HEK293 (cell line): ENCODE data around the gene CRB3.

Experiments
- CTCF ChIA-PET: fragments of 350-600 bp; formaldehyde crosslinking; extraction: SDS; loops from one replicate; lab custom pipeline; 2021; ENCODE audit warnings: antibody characterized with exemption; lab: Yijun Ruan, JAX
- POLR2A ChIA-PET: fragments of 300-600 bp; formaldehyde crosslinking; extraction: SDS; loops from one replicate; lab custom pipeline; 2020; ENCODE audit warnings: antibody characterized with exemption, inconsistent platforms; lab: Yijun Ruan, JAX
- H3K27ac ChIP-seq: fragments of 200-500 bp; sonication (Bioruptor generic); 2 replicates; pipeline ENCODE4 v1.5.1; 2014; ENCODE audit warnings: low read depth, low read length, control low read depth, inconsistent platforms; ENCODE audit errors: extremely low read depth
- H3K36me3 ChIP-seq, 2 experiments: fragments of 200-500 bp in 1 of 2; sonication (Bioruptor generic) in 1 of 2; 1 replicate in 1 of 2; 2 replicates in 1 of 2; pipeline ENCODE4 v1.5.1; 2014 to 2017; ENCODE audit warnings: inconsistent platforms in 2 of 2, low read length in 2 of 2; ENCODE audit not compliant: control insufficient read depth in 2 of 2, insufficient read depth in 1 of 2
- H3K4me1 ChIP-seq: fragments of 200-500 bp; sonication (Bioruptor generic); 2 replicates; pipeline ENCODE4 v1.5.1; 2014; ENCODE audit warnings: mild to moderate bottlenecking, low read length, inconsistent platforms; ENCODE audit not compliant: control insufficient read depth, insufficient read depth
- H3K4me3 ChIP-seq: 2 replicates; pipeline ENCODE4 v1.5.1; 2011; ENCODE audit warnings: low read depth, mild to moderate bottlenecking, control low read depth, low read length, moderate library complexity
- H3K9me3 ChIP-seq: fragments of 200-500 bp; sonication (Bioruptor generic); 2 replicates; pipeline ENCODE4 v1.5.1; 2014; ENCODE audit warnings: low read depth, low read length, inconsistent platforms; ENCODE audit not compliant: control insufficient read depth, insufficient read depth
- ELK4 ChIP-seq: IDR thresholded peaks from 2 replicates; pipeline ENCODE4 v1.6.1; 2011; ENCODE audit warnings: mild to moderate bottlenecking, low read depth, low read length, borderline replicate concordance
- GLIS2 ChIP-seq: fragments of 450-650 bp; formaldehyde crosslinking; IDR thresholded peaks from 2 replicates; pipeline ENCODE4 v1.5.1; 2016; ENCODE audit warnings: missing biosample characterization, missing genetic modification characterization
- KLF16 ChIP-seq: fragments of 450-650 bp; formaldehyde crosslinking; IDR thresholded peaks from 2 replicates; pipeline ENCODE4 v1.5.1; 2017; ENCODE audit warnings: missing biosample characterization, missing genetic modification characterization
- OVOL3 ChIP-seq: fragments of 450-650 bp; formaldehyde crosslinking; IDR thresholded peaks from 2 replicates; pipeline ENCODE4 v1.5.1; 2016; ENCODE audit warnings: missing biosample characterization, missing genetic modification characterization
- PATZ1 ChIP-seq: fragments of 450-650 bp; formaldehyde crosslinking; IDR thresholded peaks from 2 replicates; pipeline ENCODE4 v1.5.1; 2016; ENCODE audit warnings: missing biosample characterization, missing genetic modification characterization
- SCRT1 ChIP-seq: fragments of 450-650 bp; formaldehyde crosslinking; IDR thresholded peaks from 2 replicates; pipeline ENCODE4 v1.5.1; 2016; ENCODE audit warnings: missing biosample characterization, missing genetic modification characterization, borderline replicate concordance
- ZBTB44 ChIP-seq: fragments of 450-650 bp; IDR thresholded peaks from 2 replicates; pipeline ENCODE4 v1.5.1; 2018; ENCODE audit warnings: missing biosample characterization, mild to moderate bottlenecking, missing genetic modification characterization
- ZFHX2 ChIP-seq: fragments of 450-650 bp; formaldehyde crosslinking; conservative IDR thresholded peaks from 2 replicates; pipeline ENCODE4 v1.5.1; 2016; ENCODE audit warnings: missing biosample characterization, missing genetic modification characterization
- ZFP69B ChIP-seq: fragments of 450-650 bp; formaldehyde crosslinking; IDR thresholded peaks from 2 replicates; pipeline ENCODE4 v1.5.1; 2016; ENCODE audit warnings: missing biosample characterization, missing genetic modification characterization
- ZNF174 ChIP-seq: fragments of 450-650 bp; formaldehyde crosslinking; IDR thresholded peaks from 2 replicates; pipeline ENCODE4 v1.5.0; 2017; ENCODE audit warnings: missing biosample characterization, mild to moderate bottlenecking, missing genetic modification characterization
- ZNF211 ChIP-seq: fragments of 450-650 bp; formaldehyde crosslinking; IDR thresholded peaks from 2 replicates; pipeline ENCODE4 v1.5.1; 2016; ENCODE audit warnings: low read depth, missing biosample characterization, missing genetic modification characterization
- ZNF221 ChIP-seq: fragments of 450-650 bp; formaldehyde crosslinking; IDR thresholded peaks from 2 replicates; pipeline ENCODE4 v1.5.1; 2017; ENCODE audit warnings: missing biosample characterization, missing genetic modification characterization, borderline replicate concordance
- ZNF266 ChIP-seq: fragments of 450-650 bp; formaldehyde crosslinking; IDR thresholded peaks from 2 replicates; pipeline ENCODE4 v1.5.1; 2016; ENCODE audit warnings: missing biosample characterization, missing genetic modification characterization, low read depth
- ZNF302 ChIP-seq: fragments of 450-650 bp; formaldehyde crosslinking; IDR thresholded peaks from 2 replicates; pipeline ENCODE4 v1.5.1; 2016; ENCODE audit warnings: missing biosample characterization, missing genetic modification characterization, low read depth
- ZNF391 ChIP-seq: fragments of 450-650 bp; formaldehyde crosslinking; IDR thresholded peaks from 2 replicates; pipeline ENCODE4 v1.5.1; 2016; ENCODE audit warnings: low read depth, missing biosample characterization, missing genetic modification characterization, borderline replicate concordance
- ZNF404 ChIP-seq: fragments of 450-650 bp; formaldehyde crosslinking; IDR thresholded peaks from 2 replicates; pipeline ENCODE4 v1.5.1; 2017; ENCODE audit warnings: missing biosample characterization, missing genetic modification characterization
- ZNF416 ChIP-seq: fragments of 450-650 bp; formaldehyde crosslinking; IDR thresholded peaks from 2 replicates; pipeline ENCODE4 v1.5.1; 2016; ENCODE audit warnings: missing biosample characterization, missing genetic modification characterization
- ZNF449 ChIP-seq: fragments of 450-650 bp; formaldehyde crosslinking; IDR thresholded peaks from 2 replicates; pipeline ENCODE4 v1.5.1; 2017; ENCODE audit warnings: missing biosample characterization, mild to moderate bottlenecking, missing genetic modification characterization, moderate library complexity
- ZNF501 ChIP-seq: fragments of 450-650 bp; formaldehyde crosslinking; IDR thresholded peaks from 2 replicates; pipeline ENCODE4 v1.5.1; 2016; ENCODE audit warnings: missing biosample characterization, missing genetic modification characterization
- ZNF510 ChIP-seq: fragments of 450-650 bp; formaldehyde crosslinking; IDR thresholded peaks from 2 replicates; pipeline ENCODE4 v1.5.1; 2018; ENCODE audit warnings: mild to moderate bottlenecking, missing genetic modification characterization, missing biosample characterization; ENCODE audit not compliant: insufficient replicate concordance
- ZNF521 ChIP-seq: fragments of 450-650 bp; formaldehyde crosslinking; IDR thresholded peaks from 2 replicates; pipeline ENCODE4 v1.5.1; 2017; ENCODE audit warnings: missing biosample characterization, mild to moderate bottlenecking, missing genetic modification characterization
- ZNF530 ChIP-seq: fragments of 450-650 bp; formaldehyde crosslinking; IDR thresholded peaks from 2 replicates; pipeline ENCODE4 v1.5.1; 2016; ENCODE audit warnings: low read depth, missing biosample characterization, missing genetic modification characterization
- ZNF544 ChIP-seq: fragments of 450-650 bp; formaldehyde crosslinking; IDR thresholded peaks from 2 replicates; pipeline ENCODE4 v1.5.0; 2017; ENCODE audit warnings: missing biosample characterization, missing genetic modification characterization
- ZNF580 ChIP-seq: fragments of 450-650 bp; formaldehyde crosslinking; IDR thresholded peaks from 2 replicates; pipeline ENCODE4 v1.5.1; 2016; ENCODE audit warnings: missing biosample characterization, missing genetic modification characterization
- ZNF610 ChIP-seq: fragments of 450-650 bp; formaldehyde crosslinking; IDR thresholded peaks from 2 replicates; pipeline ENCODE4 v1.5.1; 2016; ENCODE audit warnings: missing biosample characterization, missing genetic modification characterization, borderline replicate concordance
- ZNF639 ChIP-seq: fragments of 450-650 bp; formaldehyde crosslinking; IDR thresholded peaks from 2 replicates; pipeline ENCODE4 v1.5.1; 2016; ENCODE audit warnings: missing biosample characterization, missing genetic modification characterization
- ZNF76 ChIP-seq: fragments of 450-650 bp; formaldehyde crosslinking; IDR thresholded peaks from 2 replicates; pipeline ENCODE4; 2016; ENCODE audit warnings: low read depth, missing biosample characterization, missing genetic modification characterization, borderline replicate concordance
- ZSCAN30 ChIP-seq: fragments of 450-650 bp; IDR thresholded peaks from 2 replicates; pipeline ENCODE4 v1.5.1; 2018; ENCODE audit warnings: missing biosample characterization, mild to moderate bottlenecking, missing genetic modification characterization, moderate library complexity

CRB3 gene

GRCh38 chr19:6423499-6424194 is 40.4 kb upstream of the CRB3 start (continued):
- TF ChIP-seq PATZ1 (peak; percentile 74), ZNF266 (tag by site-specific recombination) (no peak), ZNF639 (tag by site-specific recombination) (no peak), ZNF174 (tag by site-specific recombination) (no peak), ZNF302 (tag by site-specific recombination) (no peak), ZFHX2 (peak; percentile 39; the same call in 1 of the 2 replicates), ZNF416 (tag by site-specific recombination) (no peak), ZNF211 (tag by site-specific recombination) (no peak), ZNF391 (tag by site-specific recombination) (no peak), SCRT1 (tag by site-specific recombination) (no peak), ZNF510 (tag by site-specific recombination) (no peak), ZNF530 (no peak), ZFP69B (no peak), KLF16 (tag by site-specific recombination) (0 out of 2 replicates have a peak, but pooled peaks have one; percentile 11), ZNF501 (tag by site-specific recombination) (no peak), ZNF221 (tag by site-specific recombination) (no peak)
- TF ChIP-seq, all 188 proteins: peak for 17

- peaks cover 6 to 40% of the 10 kb centered on the region in 2 experiments; a peak in 2 of 3 replicates for H3K36me3 ChIP-seq
- H3K4me3 ChIP-seq, result peak within 1 kb of the TSS; percentile 84
- H3K4me1 ChIP-seq, result peaks cover 7% of the 10 kb centered on the region
- ChIA-PET POLR2A (interaction anchor here (0.5 to 2.1 kb wide), 24 partner anchors 8 to 412 kb away, joined by 3 to 25 read pairs (median 4); partner anchors contain the start of genes ALKBH7, CLPP, GPR108 and GTF2F1), CTCF (interaction anchor here (0.6 kb wide), 1 partner anchor 503 kb away, joined by 3 read pairs; no protein-coding TSS in a partner anchor)
- H3K9me3 ChIP-seq, result no peaks in the 10 kb centered on the region
- peak within 1 kb of the TSS; percentile 79 for H3K27ac ChIP-seq
- TF ChIP-seq ZNF580 (tag by site-specific recombination) (no peak), ZNF610 (tag by site-specific recombination) (no peak), ZNF404 (tag by site-specific recombination) (no peak), GLIS2 (tag by site-specific recombination) (peak; percentile 50; the same call in 1 of the 2 replicates), ZBTB44 (tag by site-specific recombination) (no peak), ZNF521 (tag by site-specific recombination) (no peak), ZSCAN30 (tag by site-specific recombination) (no peak), OVOL3 (tag by site-specific recombination) (no peak), ZNF449 (no peak), ZNF544 (tag by site-specific recombination) (no peak), ZNF76 (tag by site-specific recombination) (peak; percentile 84), ELK4 (no peak), ZNF510 (tag by site-specific recombination) (no peak)
These were observed 39.7 kb upstream of the CRB3 start, which contains the start of gene KHSRP for GRCh38 chr19:6424195-6424938. Gene KHSRP (minus strand): TSS chr19:6424811. CDS start chr19:6424701, 110 bp downstream.
